HCT116 (cell line): ENCODE data around the gene C16orf95. TPM values are rescaled to one million over a fixed set of nuclear protein-coding genes. Genes with fewer than 3 reads are reported as not detected.

ENCODE experiments used
- ATAC-seq: fragments of 200-7000 bp; cut with Tn5 transposase; 2 replicates; pipeline ENCODE4 v1.9.1; 2020; ENCODE audit warnings: mild to moderate bottlenecking, moderate library complexity
- BruUV-seq: library from RNA; stranded (reverse); fragments of 400-500 nt; replicated peaks from 2 replicates; lab custom pipeline; 2021; lab: Mats Ljungman, UMichigan
- CTCF ChIA-PET: fragments of 300-600 bp; sonication (Branson Sonifier 250); formaldehyde crosslinking; loops from one replicate; lab custom pipeline; 2021; ENCODE audit warnings: antibody characterized with exemption; lab: Charles Lee
- POLR2A ChIA-PET: fragments of 300-600, 350-600 bp; sonication (Branson Sonifier 250); formaldehyde crosslinking; loops from one replicate; lab custom pipeline; 2021; ENCODE audit warnings: antibody characterized with exemption; lab: Charles Lee
- RAD21 ChIA-PET, 2 experiments: fragments of 300-600 bp; sonication (Branson Sonifier 250); formaldehyde crosslinking; loops; one replicate each; lab custom pipeline; 2023; ENCODE audit warnings: low total read pairs in 2 of 2; ENCODE audit not compliant: uncharacterized antibody in 2 of 2, unreplicated experiment in 2 of 2, low non-redundant PET in 1 of 2; lab: Charles Lee
- DNase-seq: peaks from one replicate; pipeline ENCODE4 v3.0.0-alpha.2; 2010; ENCODE audit warnings: low read depth, low spot score
- H2AFZ ChIP-seq: fragments of 200-600 bp; shearing (Covaris generic), sonication (generic); 2 replicates; pipeline ENCODE4 v1.6.1; 2017; ENCODE audit warnings: low read depth, mixed run types, mixed read lengths, antibody characterized with exemption, low read length; ENCODE audit not compliant: poor library complexity, severe bottlenecking
- H3K27ac ChIP-seq: 2 replicates; pipeline ENCODE4 v1.5.1; 2012; ENCODE audit warnings: low read depth, low read length
- H3K27me3 ChIP-seq: fragments of 200-600 bp; sonication (generic); 2 replicates; pipeline ENCODE4 v1.6.1; 2016; ENCODE audit warnings: mixed run types, low read length, mixed read lengths; ENCODE audit not compliant: insufficient read depth
- H3K36me3 ChIP-seq, 2 experiments: fragments of 200-500 bp in 1 of 2; fragments of 200-600 bp in 1 of 2; sonication (Bioruptor generic) in 1 of 2; sonication (generic) in 1 of 2; 2 replicates each; pipeline versions ENCODE4 v1.5.1 to v1.6.1; 2014 to 2016; ENCODE audit warnings: low read length in 2 of 2, inconsistent platforms in 1 of 2, mixed read lengths in 1 of 2, mixed run types in 1 of 2; ENCODE audit not compliant: insufficient read depth in 2 of 2, control insufficient read depth in 1 of 2
- H3K4me1 ChIP-seq, 2 experiments: fragments of 200-600 bp in 1 of 2; sonication (generic) in 1 of 2; 2 replicates each; pipeline versions ENCODE4 v1.5.1 to v1.6.1; 2012 to 2017; ENCODE audit warnings: low read length in 2 of 2, inconsistent platforms in 1 of 2, mild to moderate bottlenecking in 1 of 2, mixed read lengths in 1 of 2, mixed run types in 1 of 2, moderate library complexity in 1 of 2; ENCODE audit not compliant: insufficient read depth in 2 of 2, control insufficient read depth in 1 of 2
- H3K4me2 ChIP-seq: fragments of 200-600 bp; sonication (generic); 2 replicates; pipeline ENCODE4 v1.6.1; 2017; ENCODE audit warnings: mixed run types, low read length, mixed read lengths
- H3K4me3 ChIP-seq, 2 experiments: fragments of 200-600 bp in 1 of 2; sonication (generic) in 1 of 2; replicated peaks in 1 of 2; 2 replicates each; pipeline ENCODE4 v1.5.1; 2011 to 2016; ENCODE audit warnings: low read length in 2 of 2, control low read depth in 1 of 2, low read depth in 1 of 2, mild to moderate bottlenecking in 1 of 2, mixed read lengths in 1 of 2, mixed run types in 1 of 2
- H3K79me2 ChIP-seq: fragments of 200-600 bp; sonication (generic); 2 replicates; pipeline ENCODE4 v1.6.1; 2017; ENCODE audit warnings: mild to moderate bottlenecking, mixed run types, low read length, moderate library complexity, mixed read lengths; ENCODE audit not compliant: insufficient read depth
- H3K9ac ChIP-seq: fragments of 200-600 bp; sonication (generic); 2 replicates; pipeline ENCODE4 v1.6.1; 2016; ENCODE audit warnings: low read length, mixed read lengths
- H3K9me2 ChIP-seq: fragments of 200-600 bp; sonication (generic), shearing (Covaris generic); 2 replicates; pipeline ENCODE4 v1.6.1; 2017; ENCODE audit warnings: mixed run types, mild to moderate bottlenecking, moderate library complexity; ENCODE audit not compliant: insufficient read depth
- H3K9me3 ChIP-seq, 2 experiments: fragments of 200-500 bp in 1 of 2; fragments of 200-600 bp in 1 of 2; sonication (Bioruptor generic) in 1 of 2; sonication (generic) in 1 of 2; 2 replicates each; pipeline ENCODE4 v1.6.1; 2014 to 2017; ENCODE audit warnings: low read length in 2 of 2, mixed read lengths in 2 of 2, inconsistent platforms in 1 of 2, low read depth in 1 of 2, mild to moderate bottlenecking in 1 of 2, mixed run types in 1 of 2, moderate library complexity in 1 of 2; ENCODE audit not compliant: control insufficient read depth in 1 of 2, insufficient read depth in 1 of 2
- H4K20me1 ChIP-seq: fragments of 200-600 bp; sonication (generic), shearing (Covaris generic); 2 replicates; pipeline ENCODE4 v1.6.1; 2017; ENCODE audit warnings: mixed run types, mild to moderate bottlenecking, moderate library complexity; ENCODE audit not compliant: insufficient read depth
- CEBPB ChIP-seq: IDR thresholded peaks from 2 replicates; pipeline ENCODE4 v1.6.1; 2012; ENCODE audit warnings: low read depth
- CTCF ChIP-seq, 3 experiments: fragments of 200-600 bp in 1 of 3; sonication (generic) in 1 of 3; IDR thresholded peaks in 2 of 3; conservative IDR thresholded peaks in 1 of 3; 2 replicates each; pipeline ENCODE4 v1.5.1; 2012 to 2017; ENCODE audit warnings: low read depth in 2 of 3, low read length in 2 of 3, antibody characterized with exemption in 1 of 3, borderline replicate concordance in 1 of 3, control low read depth in 1 of 3, mild to moderate bottlenecking in 1 of 3, mixed read lengths in 1 of 3, mixed run types in 1 of 3, moderate library complexity in 1 of 3; ENCODE audit not compliant: insufficient read depth in 1 of 3
- ELF1 ChIP-seq: IDR thresholded peaks from 2 replicates; pipeline ENCODE4 v1.6.1; 2012; ENCODE audit warnings: low read depth, borderline replicate concordance
- EZH2 ChIP-seq: fragments of 200-600 bp; sonication (generic); IDR thresholded peaks from 2 replicates; pipeline ENCODE4 v1.6.1; 2017; ENCODE audit warnings: antibody characterized with exemption, mixed run types
- EZH2phosphoT487 ChIP-seq: fragments of 200-600 bp; IDR thresholded peaks from 2 replicates; pipeline ENCODE4 v1.6.1; 2018; ENCODE audit warnings: antibody characterized with exemption, borderline replicate concordance
- FOSL1 ChIP-seq: IDR thresholded peaks from 2 replicates; pipeline ENCODE4 v1.6.1; 2012; ENCODE audit warnings: low read depth
- JUND ChIP-seq: IDR thresholded peaks from 2 replicates; pipeline ENCODE4 v1.6.1; 2012
- POLR2A ChIP-seq: IDR thresholded peaks from 2 replicates; pipeline ENCODE4 v1.7.0; 2011; ENCODE audit warnings: borderline replicate concordance; ENCODE audit not compliant: insufficient read depth, insufficient read length; ENCODE audit errors: extremely low read depth
- RAD21 ChIP-seq: IDR thresholded peaks from 2 replicates; pipeline ENCODE4 v1.6.1; 2012; ENCODE audit warnings: low read depth, mild to moderate bottlenecking
- SRF ChIP-seq: IDR thresholded peaks from 2 replicates; pipeline ENCODE4 v1.6.1; 2012; ENCODE audit warnings: low read depth
- TCF7L2 ChIP-seq: IDR thresholded peaks from 2 replicates; pipeline ENCODE4 v1.7.0; 2011; ENCODE audit warnings: borderline replicate concordance, inconsistent platforms; ENCODE audit not compliant: insufficient read depth, insufficient read length; ENCODE audit errors: extremely low read depth
- ZFX ChIP-seq: fragments of 450-650 bp; IDR thresholded peaks from 2 replicates; pipeline ENCODE4 v1.6.1; 2017
- intact Hi-C: fragments of 100-400 bp; cut with micrococcal nuclease; formaldehyde crosslinking; loops from 2 replicates; pipeline ENCODE4 v1.10.0; 2022
- total RNA-seq: library from RNA; stranded (reverse); gene quantifications from one replicate; pipeline ENCODE4 v1.2.1, GENCODE V29; 2021; ENCODE audit not compliant: unreplicated experiment
- TF ChIP-seq, protein P1 (sequence below): IDR thresholded peaks from 2 replicates; pipeline ENCODE4 v1.6.1; 2011; ENCODE audit warnings: mild to moderate bottlenecking, low read length, moderate library complexity; ENCODE audit not compliant: insufficient replicate concordance; ENCODE audit errors: extremely low read depth

The C16orf95 gene
- total RNA-seq, 1 experiment from 2014 or later: 12.2 TPM

DNA sequence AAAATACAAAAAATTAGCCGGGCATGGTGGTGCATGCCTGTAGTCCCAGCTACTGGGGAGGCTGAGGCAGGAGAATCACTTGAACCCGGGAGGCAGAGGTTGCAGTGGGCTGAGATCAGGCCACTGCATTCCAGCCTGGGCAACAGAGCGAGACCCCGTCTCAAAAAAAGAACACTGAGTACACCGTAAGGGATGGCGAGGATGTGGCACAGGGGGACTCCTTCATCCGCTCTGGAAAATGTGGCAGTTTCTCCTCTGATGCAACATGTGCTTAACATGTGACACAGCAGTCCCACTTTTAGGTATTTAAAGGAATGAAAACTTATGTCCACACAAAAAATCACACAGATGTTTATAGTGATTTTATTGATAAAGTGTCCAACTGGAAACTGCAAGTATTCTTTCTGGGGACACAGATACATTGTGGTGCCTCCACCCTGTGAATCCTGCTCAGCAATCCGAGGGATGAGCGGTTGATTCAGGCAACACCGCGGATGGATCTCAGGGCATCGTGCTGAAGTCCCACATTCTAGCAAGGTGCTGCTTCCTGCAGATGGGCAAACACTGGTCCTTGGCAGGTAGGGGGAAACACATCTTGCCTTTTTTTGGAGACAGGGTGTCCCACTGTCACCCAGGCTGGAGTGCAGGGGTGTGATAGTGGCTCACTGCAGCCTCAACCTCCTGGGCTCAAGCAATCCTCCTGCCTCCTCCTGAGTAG lies 3.5 kb upstream of the C16orf95 start:
- RAD21 ChIA-PET: no interaction called here
- DNase-seq: no peak
- peaks cover 11 to 28% of the 10 kb centered on the region in 2 experiments; a peak in 3 of 4 replicates for H3K4me1 ChIP-seq
- no peak overlapping the region for H3K9ac ChIP-seq
- no peaks in the 10 kb centered on the region for H3K27me3 ChIP-seq
- CTCF ChIA-PET: no interaction called here
- H3K4me3 ChIP-seq: no peak overlapping the region
- H3K9me2 ChIP-seq: no peaks in the 10 kb centered on the region
- no peak overlapping the region for H2AFZ ChIP-seq
- peaks cover 19% of the 10 kb centered on the region for H3K79me2 ChIP-seq
- no peak overlapping the region for H3K27ac ChIP-seq
- no peak for TF ChIP-seq CEBPB
- TF ChIP-seq, protein P1, sequence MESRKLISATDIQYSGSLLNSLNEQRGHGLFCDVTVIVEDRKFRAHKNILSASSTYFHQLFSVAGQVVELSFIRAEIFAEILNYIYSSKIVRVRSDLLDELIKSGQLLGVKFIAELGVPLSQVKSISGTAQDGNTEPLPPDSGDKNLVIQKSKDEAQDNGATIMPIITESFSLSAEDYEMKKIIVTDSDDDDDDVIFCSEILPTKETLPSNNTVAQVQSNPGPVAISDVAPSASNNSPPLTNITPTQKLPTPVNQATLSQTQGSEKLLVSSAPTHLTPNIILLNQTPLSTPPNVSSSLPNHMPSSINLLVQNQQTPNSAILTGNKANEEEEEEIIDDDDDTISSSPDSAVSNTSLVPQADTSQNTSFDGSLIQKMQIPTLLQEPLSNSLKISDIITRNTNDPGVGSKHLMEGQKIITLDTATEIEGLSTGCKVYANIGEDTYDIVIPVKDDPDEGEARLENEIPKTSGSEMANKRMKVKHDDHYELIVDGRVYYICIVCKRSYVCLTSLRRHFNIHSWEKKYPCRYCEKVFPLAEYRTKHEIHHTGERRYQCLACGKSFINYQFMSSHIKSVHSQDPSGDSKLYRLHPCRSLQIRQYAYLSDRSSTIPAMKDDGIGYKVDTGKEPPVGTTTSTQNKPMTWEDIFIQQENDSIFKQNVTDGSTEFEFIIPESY: no peak
- no peak for TF ChIP-seq EZH2phosphoT487
- no peak for TF ChIP-seq TCF7L2
- TF ChIP-seq FOSL1: no peak
- ATAC-seq: no peak
- H3K4me2 ChIP-seq: no peak overlapping the region
- no peaks in the 10 kb centered on the region for H3K9me3 ChIP-seq
- H4K20me1 ChIP-seq: peaks cover 6% of the 10 kb centered on the region; the same call in 1 of the 2 replicates
- POLR2A ChIA-PET: no interaction called here
- BruUV-seq: no TSS peak
- intact Hi-C loops: no loop called here
- peaks cover 0 to 4% of the 10 kb centered on the region in 2 experiments; a peak in 1 of 4 replicates for H3K36me3 ChIP-seq

DNA sequence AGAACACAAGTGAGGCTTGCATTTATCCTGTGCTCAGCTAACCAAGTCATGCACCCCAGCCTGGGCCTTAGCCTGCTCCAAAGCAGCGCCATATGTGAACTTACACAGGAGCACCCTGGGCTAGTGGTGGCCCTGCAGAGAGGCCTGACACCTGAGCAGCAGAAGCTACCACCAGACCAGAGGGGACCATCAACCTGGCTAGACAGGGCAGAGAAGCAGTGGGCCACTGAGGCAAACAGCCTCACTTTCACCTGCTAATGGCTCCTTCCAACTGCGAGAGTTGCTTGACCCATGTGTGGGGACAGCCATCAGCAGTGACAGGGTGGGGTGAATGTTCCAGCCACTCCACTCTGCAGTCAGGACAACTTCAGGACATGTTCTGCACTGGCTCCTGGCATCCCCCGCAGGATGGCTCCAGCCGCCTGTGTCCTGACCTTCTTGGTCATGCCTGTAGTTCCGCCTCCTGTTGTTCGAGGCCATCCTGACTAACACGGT lies 2.9 kb upstream of the C16orf95 start:
- Histone ChIP-seq H3K9me3 (no peaks in the 10 kb centered on the region), H4K20me1 (peaks cover 6% of the 10 kb centered on the region; the same call in 1 of the 2 replicates), H3K27me3 (no peaks in the 10 kb centered on the region), H3K4me2 (no peak overlapping the region), H2AFZ (no peak overlapping the region), H3K9ac (no peak overlapping the region), H3K79me2 (peaks cover 19% of the 10 kb centered on the region), H3K36me3 (peaks cover 0 to 4% of the 10 kb centered on the region in 2 experiments; a peak in 1 of 4 replicates), H3K4me3 (no peak overlapping the region), H3K9me2 (no peaks in the 10 kb centered on the region), H3K4me1 (peaks cover 11 to 23% of the 10 kb centered on the region in 2 experiments; a peak in 3 of 4 replicates), H3K27ac (no peak overlapping the region)
- DNase-seq (no peak), ATAC-seq (no peak)
- intact Hi-C loops: loop anchor here (5.0 kb wide), 1 partner anchor 62 kb away; the partner anchor contains the start of gene FBXO31
- ChIA-PET POLR2A (no interaction called here), CTCF (no interaction called here), RAD21 (no interaction called here)
- BruUV-seq: no TSS peak
- no peak for TF ChIP-seq POLR2A
- no peak for TF ChIP-seq CTCF (IDR thresholded peaks at IDR 0.05 in 2 of 3, conservative IDR thresholded peaks at IDR 0.05 in 1 of 3; ENCODE audit: borderline replicate concordance in 1 of 3, insufficient read depth in 1 of 3, low read depth in 2 of 3, low read length in 2 of 3)
- TF ChIP-seq FOSL1: no peak
- no peak for TF ChIP-seq ZFX
- no peak for TF ChIP-seq RAD21
- no peak for TF ChIP-seq ELF1
- no peak for TF ChIP-seq SRF
- no peak for TF ChIP-seq EZH2
- TF ChIP-seq JUND: no peak
- TF ChIP-seq, protein P1: no peak
